Limb (tissue), 2 donors: ENCODE data around the gene SPEF1.
A peak's percentile ranks its signal among the peaks of the same experiment; 100 is the strongest.

Experiments
- DNase-seq, 2 donors: peaks; one replicate each; pipeline ENCODE4 v3.0.0-alpha.2; 2016; ENCODE audit errors: extremely low spot score in 2 of 2

The SPEF1 gene

GRCh38 chr20:3751305-3751674 is 30.0 kb downstream of the SPEF1 start:
- no peak for DNase-seq

DNA sequence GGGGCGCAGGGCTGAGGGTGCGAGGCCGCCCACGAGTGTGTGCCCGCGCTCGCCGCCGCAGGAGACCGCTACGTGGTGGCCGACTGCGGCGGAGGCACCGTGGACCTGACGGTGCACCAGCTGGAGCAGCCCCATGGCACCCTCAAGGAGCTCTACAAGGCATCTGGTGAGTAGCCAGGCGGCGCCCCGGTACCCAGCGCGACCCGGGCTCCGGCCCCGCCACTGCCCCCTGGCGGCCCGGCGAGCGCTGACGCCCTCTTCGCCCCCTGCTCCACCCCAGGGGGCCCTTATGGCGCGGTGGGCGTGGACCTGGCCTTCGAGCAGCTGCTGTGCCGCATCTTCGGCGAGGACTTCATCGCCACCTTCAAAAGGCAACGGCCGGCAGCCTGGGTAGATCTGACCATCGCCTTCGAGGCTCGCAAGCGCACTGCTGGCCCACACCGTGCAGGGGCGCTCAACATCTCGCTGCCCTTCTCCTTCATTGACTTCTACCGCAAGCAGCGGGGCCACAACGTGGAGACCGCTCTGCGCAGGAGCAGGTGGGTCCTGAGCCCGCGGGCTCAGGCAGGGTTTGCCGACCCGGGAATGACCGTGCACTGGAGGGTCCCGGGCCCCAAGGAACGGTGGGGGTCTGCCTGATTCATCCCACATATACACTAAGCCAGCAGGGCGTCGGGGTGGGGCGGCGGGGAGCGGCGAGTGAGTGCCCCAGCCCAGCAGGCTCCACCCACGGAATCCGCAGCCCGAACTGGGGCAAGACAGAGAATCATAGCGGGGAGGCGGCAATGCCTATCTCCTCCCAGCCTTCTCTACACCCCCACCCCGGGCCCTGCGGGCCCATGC is 31.3 kb downstream of the SPEF1 start:
- peak in 1 of 2 donors; percentile 73 for DNase-seq

DNA sequence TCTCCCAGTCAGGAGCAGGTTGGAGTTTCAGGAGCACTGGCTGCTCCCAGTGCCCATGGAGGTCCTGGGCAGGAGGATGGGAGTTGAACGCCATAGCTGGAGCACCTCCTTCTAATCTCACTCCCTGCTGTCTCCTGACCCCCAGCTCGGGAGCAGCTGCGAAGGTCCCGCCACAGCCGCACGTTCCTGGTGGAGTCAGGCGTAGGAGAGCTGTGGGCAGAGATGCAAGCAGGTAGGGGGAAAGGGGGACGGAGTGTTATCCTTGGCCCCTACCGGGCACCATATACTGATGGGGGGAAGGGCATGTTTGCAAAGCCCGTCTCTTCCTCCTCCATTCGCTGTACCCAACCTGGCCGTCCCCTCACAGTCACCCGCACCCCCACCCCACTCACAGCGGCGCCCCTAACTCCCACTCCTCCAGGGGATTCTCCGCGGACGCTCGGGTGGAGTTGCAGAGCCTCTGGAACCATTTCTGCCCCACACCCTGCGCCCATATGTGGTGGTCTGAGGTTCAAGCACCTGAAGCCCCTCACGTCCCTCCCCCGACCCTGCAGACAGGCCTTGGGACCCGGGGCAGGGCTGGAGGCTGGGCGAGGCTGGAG is 32.1 kb downstream of the SPEF1 start:
- DNase-seq = no peak

DNA sequence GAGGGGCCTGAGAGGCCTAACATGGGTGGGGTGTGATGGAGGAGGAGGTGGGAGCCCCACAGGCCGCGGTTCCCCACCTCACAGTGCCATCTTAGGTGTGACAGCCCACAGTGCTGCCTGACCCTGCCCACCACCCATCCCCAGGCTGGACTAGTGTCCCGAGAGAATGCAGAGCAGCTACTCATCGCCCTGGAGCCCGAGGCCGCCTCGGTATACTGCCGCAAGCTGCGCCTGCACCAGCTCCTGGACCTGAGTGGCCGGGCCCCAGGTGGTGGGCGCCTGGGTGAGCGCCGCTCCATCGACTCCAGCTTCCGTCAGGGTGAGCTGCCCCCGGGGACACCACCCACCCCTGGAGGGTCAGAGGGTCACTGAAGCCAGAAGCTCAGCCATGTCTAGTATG is 33.2 kb downstream of the SPEF1 start:
- no peak for DNase-seq

DNA sequence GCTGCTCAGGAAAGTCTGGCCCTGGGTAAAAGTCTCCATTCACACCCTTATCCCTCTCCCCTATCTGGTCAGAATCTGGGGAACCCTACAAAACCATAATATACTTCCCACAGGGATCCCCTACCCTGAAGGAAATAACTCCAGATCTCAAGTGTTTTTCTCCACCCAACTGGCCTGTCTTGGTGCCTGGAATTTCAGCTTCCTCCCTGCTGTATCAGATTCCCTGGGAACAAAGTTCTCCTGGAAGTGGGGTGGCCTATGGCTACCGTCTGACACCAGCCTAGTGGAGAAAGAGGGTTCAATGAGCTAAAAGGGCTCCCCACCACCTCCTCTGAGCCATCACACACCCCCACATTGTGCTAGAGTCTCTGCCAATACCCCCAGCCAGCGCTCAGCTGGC is 33.8 kb downstream of the SPEF1 start:
- DNase-seq = no peak

- no peak for DNase-seq
Observed at GRCh38 chr20:3745686-3746173, 35.5 kb downstream of the SPEF1 start.

DNA sequence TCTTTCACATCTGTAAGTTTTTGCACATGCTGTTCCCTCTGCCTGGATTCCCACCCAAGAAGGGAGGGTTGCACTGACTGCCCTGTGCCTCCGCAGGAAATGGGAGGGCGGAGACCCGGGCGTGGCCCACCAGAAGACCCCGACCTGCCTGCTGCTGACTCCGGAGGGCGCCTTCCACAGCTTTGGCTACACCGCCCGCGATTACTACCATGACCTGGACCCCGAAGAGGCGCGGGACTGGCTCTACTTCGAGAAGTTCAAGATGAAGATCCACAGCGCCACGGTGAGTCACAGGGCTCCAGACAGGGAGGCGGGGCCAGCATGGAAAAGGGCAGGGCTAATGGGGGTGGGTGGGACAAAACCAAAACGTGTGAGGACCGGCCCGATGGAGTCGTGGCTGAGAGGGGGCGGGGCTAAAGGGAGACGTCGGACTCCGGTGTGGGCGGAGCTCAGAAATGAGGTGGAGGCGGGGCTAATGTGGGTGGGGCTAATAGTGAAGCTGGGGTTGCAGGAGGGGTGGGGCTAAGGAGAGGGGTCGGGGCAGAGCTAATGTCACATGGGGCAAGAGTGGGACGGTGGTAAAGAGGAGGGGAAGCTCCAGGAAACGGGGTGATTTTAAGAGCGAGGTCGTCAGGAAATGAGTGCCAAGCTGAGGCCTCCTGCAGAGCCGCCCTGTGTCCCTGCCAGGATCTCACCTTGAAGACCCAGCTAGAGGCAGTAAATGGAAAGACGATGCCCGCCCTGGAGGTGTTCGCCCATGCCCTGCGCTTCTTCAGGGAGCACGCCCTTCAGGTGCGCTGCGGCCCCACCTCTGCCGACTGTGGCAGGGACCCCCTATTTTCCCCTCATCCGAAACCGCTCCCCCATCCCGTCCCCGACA is 36.2 kb downstream of the SPEF1 start:
- peak in 1 of 2 donors; percentile 69 for DNase-seq

DNA sequence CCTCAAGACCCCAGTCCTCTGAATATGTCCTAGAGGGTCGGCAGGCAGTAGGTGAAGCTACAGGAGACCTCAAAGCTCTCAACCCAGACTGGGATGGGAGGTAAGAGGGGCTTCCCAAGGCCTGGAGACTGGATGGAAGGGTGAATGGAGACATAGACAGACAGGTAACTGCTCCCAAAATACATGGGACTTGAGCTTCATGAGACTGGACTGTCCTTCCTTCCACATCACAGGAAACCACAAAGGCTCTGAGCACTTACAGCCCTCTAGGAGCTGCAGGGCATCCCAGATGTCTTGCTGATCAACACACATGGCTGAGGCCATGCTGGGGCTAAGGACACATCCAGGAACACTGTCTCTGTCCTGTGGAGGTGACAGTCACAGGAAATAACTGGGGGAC is 37.2 kb downstream of the SPEF1 start:
- DNase-seq = no peak

- DNase-seq = no peak
Observed at GRCh38 chr20:3743251-3743650, 38.0 kb downstream of the SPEF1 start.

GRCh38 chr20:3741836-3742458 is 39.3 kb downstream of the SPEF1 start:
- DNase-seq = no peak

GRCh38 chr20:3740615-3741301 is 40.5 kb downstream of the SPEF1 start:
- no peak for DNase-seq

GRCh38 chr20:3739926-3740451 is 41.3 kb downstream of the SPEF1 start:
- no peak for DNase-seq

- DNase-seq = no peak
Observed at GRCh38 chr20:3739054-3739925, 42.0 kb downstream of the SPEF1 start.

DNA sequence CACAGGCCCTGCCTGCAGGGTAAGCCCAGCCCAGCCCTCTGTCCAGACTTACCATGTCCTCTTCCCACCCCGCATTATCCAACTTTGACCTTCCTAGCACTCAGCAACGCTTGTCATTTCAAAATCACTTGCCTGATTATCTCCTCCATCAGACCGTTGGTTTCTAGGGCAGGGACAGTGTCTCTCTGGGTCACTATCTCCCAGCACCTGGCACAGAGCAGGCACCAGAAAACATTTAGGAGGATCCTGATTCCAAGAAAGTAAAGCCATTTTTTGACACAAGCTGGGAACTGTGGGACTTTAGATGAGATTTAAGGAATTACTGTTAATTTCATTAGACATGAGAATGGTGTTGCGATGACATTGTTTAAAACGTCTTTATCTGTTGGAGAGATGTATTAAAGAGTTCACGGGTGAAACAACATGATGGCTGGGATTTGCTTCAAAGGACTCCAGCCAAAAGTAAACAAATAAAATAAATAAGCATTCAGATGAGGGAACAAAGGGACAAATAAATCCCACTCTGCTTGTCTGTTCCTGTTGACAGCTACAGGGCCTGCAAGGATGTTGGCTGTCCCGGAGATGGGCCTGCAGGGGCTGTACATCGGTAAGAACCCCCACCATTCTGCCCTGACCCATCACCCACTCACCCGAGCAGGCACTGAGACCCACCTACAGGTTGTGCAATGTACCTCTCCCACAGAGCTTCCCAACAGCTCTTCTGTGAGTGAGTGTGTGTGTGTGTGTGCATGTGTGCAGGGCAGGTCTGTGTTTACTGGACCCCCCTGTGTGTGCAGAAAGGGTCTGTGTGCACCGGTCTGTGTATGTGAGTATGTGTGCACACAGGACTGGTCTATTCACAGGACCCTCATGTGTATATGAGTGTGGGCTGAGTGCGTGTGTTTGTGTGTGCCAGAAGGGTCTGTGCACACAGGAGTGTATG is 42.9 kb downstream of the SPEF1 start:
- DNase-seq = no peak

DNA sequence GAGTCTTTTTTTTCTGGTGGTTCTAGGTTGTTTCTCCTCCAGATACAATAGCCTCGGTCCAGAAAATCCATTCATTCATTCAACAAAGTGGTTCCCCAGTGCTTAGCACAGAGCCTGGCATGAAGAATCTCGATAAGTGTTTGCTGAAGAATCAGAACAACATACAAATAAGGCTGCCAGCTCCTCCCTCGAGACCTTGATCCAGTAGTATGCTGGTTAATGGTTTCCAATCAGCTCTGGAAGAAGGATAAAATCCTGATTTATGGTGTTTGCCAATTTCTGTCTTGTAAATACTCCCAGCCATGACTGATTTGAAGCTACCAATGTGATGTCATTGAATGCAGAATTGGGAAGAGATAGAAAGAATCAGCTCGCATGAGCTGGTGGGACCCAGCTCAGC is 45.5 kb downstream of the SPEF1 start:
- no peak for DNase-seq

DNA sequence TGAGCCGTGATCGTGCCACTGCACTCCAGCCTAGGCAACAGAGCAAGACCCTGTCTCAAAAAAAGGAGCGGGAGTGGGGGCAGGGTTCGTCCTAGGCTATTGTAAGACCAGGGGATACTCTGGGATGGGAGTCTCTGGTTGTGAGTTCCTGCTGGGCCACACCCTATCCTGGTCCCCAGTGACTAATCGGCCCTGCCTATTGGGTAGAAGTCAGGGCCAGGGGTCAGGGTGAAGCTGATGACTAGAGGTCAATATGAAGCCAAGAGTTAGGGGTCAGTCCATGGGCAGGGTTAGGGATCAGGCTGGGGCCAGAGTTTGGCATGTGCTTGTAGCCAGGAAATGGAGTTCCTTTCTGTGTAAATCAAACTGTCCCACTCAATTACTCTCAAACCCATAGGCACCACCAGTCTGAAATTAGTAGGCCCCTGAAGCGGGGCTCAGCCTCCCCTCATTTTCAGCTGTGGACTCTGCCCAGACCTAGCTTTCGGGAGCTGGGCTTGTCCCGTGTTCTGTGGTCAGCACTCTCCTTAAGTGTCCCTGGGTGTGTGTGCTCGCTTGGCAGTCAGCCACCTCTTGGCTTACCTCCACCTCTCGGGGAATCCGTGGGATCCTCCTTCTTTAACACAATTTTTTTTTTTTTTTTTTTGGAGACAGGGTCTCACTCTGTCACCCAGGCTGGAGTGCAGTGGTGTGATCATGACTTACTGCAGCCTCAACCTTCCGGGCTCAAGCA is 47.0 kb downstream of the SPEF1 start:
- DNase-seq = no peak

GRCh38 chr20:3733119-3733995 is 47.9 kb downstream of the SPEF1 start:
- DNase-seq = no peak
